GM12873 (cell line): ENCODE results near the gene FTSJ3.

Experiments used
- CTCF ChIP-seq: IDR thresholded peaks from 2 replicates; pipeline ENCODE4 v1.5.1; 2012; ENCODE audit warnings: low read depth, mild to moderate bottlenecking, moderate library complexity, low read length, control low read depth; ENCODE audit not compliant: insufficient read depth; ENCODE audit errors: missing control alignments

Gene FTSJ3

GRCh38 chr17:63817736-63818385 lies 9.6 kb downstream of the FTSJ3 start:
- no peak for TF ChIP-seq CTCF

- no peak for TF ChIP-seq CTCF
Measured at GRCh38 chr17:63816669-63817068, 10.8 kb downstream of the FTSJ3 start.

- TF ChIP-seq CTCF, result no peak
Measured at GRCh38 chr17:63816123-63816522, 11.3 kb downstream of the FTSJ3 start.

GRCh38 chr17:63809970-63810369 lies 17.5 kb downstream of the FTSJ3 start:
- TF ChIP-seq CTCF, result no peak

- no peak for TF ChIP-seq CTCF
Measured at GRCh38 chr17:63805591-63805990, 21.9 kb downstream of the FTSJ3 start.

GRCh38 chr17:63804328-63804727 lies 23.1 kb downstream of the FTSJ3 start:
- no peak for TF ChIP-seq CTCF

GRCh38 chr17:63800783-63801182 lies 26.7 kb downstream of the FTSJ3 start:
- no peak for TF ChIP-seq CTCF
